ENCODE measurements around the gene IFT22.
"Not testable (repeated sequence)": the region's sequence is repeated elsewhere in the genome, so short reads cannot be mapped to it uniquely, and the experiment has no call there.

Gene IFT22

GRCh38 chr7:101308245-101309085 is 13.1 kb downstream of the IFT22 start:
- peak; percentile 18 for DNase-seq (ENCODE audit: low read depth)

- no peak for DNase-seq (ENCODE audit: low read depth)
These were observed 15.3 kb downstream of the IFT22 start for GRCh38 chr7:101306307-101306706.

- no peak for DNase-seq (ENCODE audit: low read depth)
These were observed 18.4 kb downstream of the IFT22 start for GRCh38 chr7:101303102-101303701.

GRCh38 chr7:101302641-101303101 is 18.9 kb downstream of the IFT22 start:
- no peak for DNase-seq (ENCODE audit: low read depth)

GRCh38 chr7:101300465-101301376 is 20.9 kb downstream of the IFT22 start:
- no peak for DNase-seq (ENCODE audit: low read depth)

- no peak for DNase-seq (ENCODE audit: low read depth)
These were observed 21.8 kb downstream of the IFT22 start for GRCh38 chr7:101299511-101300464.

GRCh38 chr7:101294832-101295121 is 26.8 kb downstream of the IFT22 start:
- no peak for DNase-seq (ENCODE audit: low read depth)

GRCh38 chr7:101294039-101294831 is 27.4 kb downstream of the IFT22 start:
- DNase-seq (ENCODE audit: low read depth): no peak

- not testable (repeated sequence) for DNase-seq (ENCODE audit: low read depth)
These were observed 28.3 kb downstream of the IFT22 start for GRCh38 chr7:101293069-101294021.

- not testable (repeated sequence) for DNase-seq (ENCODE audit: low read depth)
These were observed 29.0 kb downstream of the IFT22 start for GRCh38 chr7:101292566-101292965.

- not testable (repeated sequence) for DNase-seq (ENCODE audit: low read depth)
These were observed 31.2 kb downstream of the IFT22 start for GRCh38 chr7:101290186-101291037.

GRCh38 chr7:101289687-101290086 is 31.9 kb downstream of the IFT22 start:
- not testable (repeated sequence) for DNase-seq (ENCODE audit: low read depth)

GRCh38 chr7:101288439-101288838 is 33.2 kb downstream of the IFT22 start:
- no peak for DNase-seq (ENCODE audit: low read depth)

- no peak for DNase-seq (ENCODE audit: low read depth)
These were observed 34.6 kb downstream of the IFT22 start for GRCh38 chr7:101287032-101287431.

GRCh38 chr7:101285880-101286279 is 35.7 kb downstream of the IFT22 start:
- not testable (repeated sequence) for DNase-seq (ENCODE audit: low read depth)

GRCh38 chr7:101285171-101285570 is 36.4 kb downstream of the IFT22 start:
- DNase-seq (ENCODE audit: low read depth): no peak

- DNase-seq (ENCODE audit: low read depth): not testable (repeated sequence)
These were observed 40.7 kb downstream of the IFT22 start for GRCh38 chr7:101280912-101281311.

All from fibroblast of gingiva (primary cell).